Measurements from ENCODE around the gene ARID1B. TPM values are rescaled to one million over a fixed set of nuclear protein-coding genes. Genes with fewer than 3 reads are reported as not detected.

Gene ARID1B
- total and polyA plus RNA-seq, 4 donors = 7.0 to 49.0 (median 24.2) TPM

DNA sequence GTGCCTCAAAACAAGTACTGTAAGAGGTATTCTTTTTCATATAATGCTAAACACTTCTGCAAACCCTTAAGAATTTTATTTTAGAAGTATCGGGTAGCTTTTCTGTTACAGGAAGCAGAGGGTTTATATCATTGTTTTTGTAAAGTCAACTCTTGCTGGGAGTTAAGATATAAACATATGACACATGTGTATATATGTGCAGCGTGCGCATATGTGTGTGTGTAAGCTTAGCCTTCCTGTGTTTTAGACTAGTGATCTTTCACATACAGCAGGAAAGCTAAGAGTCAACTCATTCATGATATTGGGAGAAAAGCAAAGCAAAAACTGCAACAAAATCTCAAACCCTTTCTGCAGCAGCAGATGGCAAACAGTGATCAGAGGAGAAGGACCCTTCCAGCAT is 102.4 kb downstream of the ARID1B start (continued):
- TF ChIP-seq, protein P1, sequence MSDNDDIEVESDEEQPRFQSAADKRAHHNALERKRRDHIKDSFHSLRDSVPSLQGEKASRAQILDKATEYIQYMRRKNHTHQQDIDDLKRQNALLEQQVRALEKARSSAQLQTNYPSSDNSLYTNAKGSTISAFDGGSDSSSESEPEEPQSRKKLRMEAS (IDR thresholded peaks at IDR 0.05) = no peak
- TF ChIP-seq JUND (IDR thresholded peaks at IDR 0.05) (no peak), SP1 (IDR thresholded peaks at IDR 0.05) (no peak), FOXA2 (IDR thresholded peaks at IDR 0.05) (no peak)

DNA sequence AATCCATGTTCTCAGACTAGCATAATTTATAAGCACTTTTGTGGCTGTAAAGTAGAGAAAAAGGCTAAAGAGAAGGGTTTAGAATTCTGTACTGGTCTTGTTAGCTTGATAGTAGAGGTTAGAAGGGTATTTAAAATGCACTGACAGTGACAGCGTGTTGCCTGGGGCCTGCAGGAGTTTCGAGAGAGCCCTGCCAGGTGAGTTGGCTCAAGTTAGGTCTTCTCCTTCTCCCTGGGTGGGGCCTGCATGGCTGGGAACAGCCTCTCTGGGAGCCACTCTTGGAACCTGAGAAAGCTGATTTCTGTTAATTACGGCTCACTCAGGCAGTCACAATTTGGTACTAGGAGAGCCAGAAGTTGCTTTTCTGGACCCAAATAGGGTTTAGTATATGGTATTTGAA is 103.7 kb downstream of the ARID1B start:
- Histone ChIP-seq H3K27ac (ENCODE audit: low read depth in 1 of 2, low read length in 2 of 2) (no peak overlapping the region), H3K27me3 (ENCODE audit: control insufficient read depth in 4 of 4, insufficient read depth in 4 of 4, low read length in 3 of 4) (no peaks in the 10 kb centered on the region), H3K36me3 (ENCODE audit: control insufficient read depth in 4 of 4, insufficient read depth in 3 of 4, low read depth in 1 of 4, low read length in 3 of 4) (no peaks in the 10 kb centered on the region), H3K9ac (ENCODE audit: low read depth in 1 of 2, low read length in 2 of 2) (no peak overlapping the region), H3K4me3 (ENCODE audit: low read depth in 1 of 3, low read length in 3 of 3) (no peak overlapping the region), H3K9me3 (ENCODE audit: control insufficient read depth in 4 of 4, low read length in 3 of 4) (no peaks in the 10 kb centered on the region), H3K4me1 (ENCODE audit: control insufficient read depth in 4 of 4, insufficient read depth in 4 of 4, low read length in 3 of 4) (peaks cover 2 to 15% (median 8%) of the 10 kb centered on the region in 4 donors)
- no peak for DNase-seq (ENCODE audit: low spot score)
- TF ChIP-seq GABPA (IDR thresholded peaks at IDR 0.05 in 1 of 2, conservative IDR thresholded peaks at IDR 0.05 in 1 of 2) = no peak
- no peak for TF ChIP-seq HNF4A (conservative IDR thresholded peaks at IDR 0.05)
- no peak for TF ChIP-seq FOXA2 (IDR thresholded peaks at IDR 0.05)
- TF ChIP-seq HNF4G (IDR thresholded peaks at IDR 0.05) = no peak
- TF ChIP-seq, protein P2, sequence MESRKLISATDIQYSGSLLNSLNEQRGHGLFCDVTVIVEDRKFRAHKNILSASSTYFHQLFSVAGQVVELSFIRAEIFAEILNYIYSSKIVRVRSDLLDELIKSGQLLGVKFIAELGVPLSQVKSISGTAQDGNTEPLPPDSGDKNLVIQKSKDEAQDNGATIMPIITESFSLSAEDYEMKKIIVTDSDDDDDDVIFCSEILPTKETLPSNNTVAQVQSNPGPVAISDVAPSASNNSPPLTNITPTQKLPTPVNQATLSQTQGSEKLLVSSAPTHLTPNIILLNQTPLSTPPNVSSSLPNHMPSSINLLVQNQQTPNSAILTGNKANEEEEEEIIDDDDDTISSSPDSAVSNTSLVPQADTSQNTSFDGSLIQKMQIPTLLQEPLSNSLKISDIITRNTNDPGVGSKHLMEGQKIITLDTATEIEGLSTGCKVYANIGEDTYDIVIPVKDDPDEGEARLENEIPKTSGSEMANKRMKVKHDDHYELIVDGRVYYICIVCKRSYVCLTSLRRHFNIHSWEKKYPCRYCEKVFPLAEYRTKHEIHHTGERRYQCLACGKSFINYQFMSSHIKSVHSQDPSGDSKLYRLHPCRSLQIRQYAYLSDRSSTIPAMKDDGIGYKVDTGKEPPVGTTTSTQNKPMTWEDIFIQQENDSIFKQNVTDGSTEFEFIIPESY (IDR thresholded peaks at IDR 0.05) = no peak
- WGBS = 89% methylated on average over 3 of the region's 3 CpGs

DNA sequence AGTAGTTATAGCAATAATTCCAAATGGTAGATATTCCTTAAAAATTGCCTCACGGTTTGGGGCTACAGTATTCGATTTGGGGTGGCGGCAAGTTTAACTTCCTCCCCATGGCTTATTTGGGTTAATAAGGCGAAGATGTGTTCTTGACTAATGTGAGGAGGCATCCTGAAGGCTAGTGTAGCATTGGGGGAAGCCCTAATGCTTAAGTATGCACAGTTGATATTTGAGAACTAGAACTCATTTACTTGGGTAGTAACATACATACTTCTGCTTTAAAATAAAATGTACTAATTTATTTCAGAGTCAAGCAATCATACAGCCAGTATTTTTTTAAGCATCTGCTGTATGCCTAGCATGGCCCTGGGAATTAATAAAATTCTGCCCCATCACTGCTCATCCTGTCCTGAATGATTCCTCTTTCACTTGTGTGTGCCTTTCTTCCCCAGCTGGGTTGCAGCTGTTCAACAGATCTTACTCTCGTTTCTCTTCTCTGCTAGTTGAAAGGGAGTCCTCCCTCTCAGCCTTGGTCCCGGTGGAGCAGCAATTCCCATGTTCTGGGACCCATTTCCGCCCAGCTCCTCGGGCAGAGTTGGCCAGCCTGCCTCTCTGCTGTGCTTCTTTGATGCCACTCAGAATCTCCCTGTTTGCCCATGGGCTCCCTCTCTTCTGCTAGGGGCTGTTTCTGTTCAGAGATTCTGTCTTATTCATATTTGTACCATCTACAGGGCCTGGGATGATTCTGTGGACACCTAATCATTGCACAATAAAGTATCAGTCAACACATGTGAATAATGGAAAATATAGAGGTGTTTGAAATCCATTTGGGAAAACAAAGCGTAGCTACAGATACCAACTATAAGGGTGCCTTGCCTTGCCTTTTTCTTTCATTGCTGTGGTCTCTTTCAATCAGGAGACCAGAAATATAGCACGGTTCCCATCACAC is 104.8 kb downstream of the ARID1B start:
- H3K4me1 ChIP-seq (ENCODE audit: control insufficient read depth in 4 of 4, insufficient read depth in 4 of 4, low read length in 3 of 4) = peaks cover 2 to 8% (median 5%) of the 10 kb centered on the region in 4 donors
- no peak for DNase-seq (ENCODE audit: low spot score)
- no peak overlapping the region for H3K27ac ChIP-seq (ENCODE audit: low read depth in 1 of 2, low read length in 2 of 2)

More for the DNA sequence above, 104.8 kb downstream of the ARID1B start:
- no peak overlapping the region for H3K4me3 ChIP-seq (ENCODE audit: low read depth in 1 of 3, low read length in 3 of 3)
- 94% methylated on average over 10 of the region's 10 CpGs for WGBS
- H3K9me3 ChIP-seq (ENCODE audit: control insufficient read depth in 4 of 4, low read length in 3 of 4) = no peaks in the 10 kb centered on the region
- no peak for TF ChIP-seq YY1 (IDR thresholded peaks at IDR 0.05)
- no peak for TF ChIP-seq ATF3 (IDR thresholded peaks at IDR 0.05)
- TF ChIP-seq, protein P2 (IDR thresholded peaks at IDR 0.05) = no peak
- no peak for TF ChIP-seq FOXA1 (IDR thresholded peaks at IDR 0.05)
- no peak for TF ChIP-seq GABPA (IDR thresholded peaks at IDR 0.05 in 1 of 2, conservative IDR thresholded peaks at IDR 0.05 in 1 of 2)
- TF ChIP-seq JUND (IDR thresholded peaks at IDR 0.05) = no peak
- TF ChIP-seq HNF4G (IDR thresholded peaks at IDR 0.05) = no peak
- no peak for TF ChIP-seq RXRA (IDR thresholded peaks at IDR 0.05)
- TF ChIP-seq FOXA2 (IDR thresholded peaks at IDR 0.05) = no peak
- no peak for TF ChIP-seq REST (IDR thresholded peaks at IDR 0.05)
- TF ChIP-seq NR2F2 (IDR thresholded peaks at IDR 0.05) = no peak
- no peak for TF ChIP-seq EGR1 (IDR thresholded peaks at IDR 0.05; ENCODE audit: low read depth in 2 of 2)
- TF ChIP-seq RAD21 (IDR thresholded peaks at IDR 0.05) = no peak
- TF ChIP-seq TAF1 (conservative IDR thresholded peaks at IDR 0.05) = no peak
- TF ChIP-seq, protein P1 (IDR thresholded peaks at IDR 0.05) = no peak
- no peak for TF ChIP-seq SP1 (IDR thresholded peaks at IDR 0.05)
- no peaks in the 10 kb centered on the region for H3K36me3 ChIP-seq (ENCODE audit: control insufficient read depth in 4 of 4, insufficient read depth in 3 of 4, low read depth in 1 of 4, low read length in 3 of 4)
- no peaks in the 10 kb centered on the region for H3K27me3 ChIP-seq (ENCODE audit: control insufficient read depth in 4 of 4, insufficient read depth in 4 of 4, low read length in 3 of 4)
- H3K9ac ChIP-seq (ENCODE audit: low read depth in 1 of 2, low read length in 2 of 2) = no peak overlapping the region

All from liver (tissue), 9 donors.